ENCODE data around the gene SLC25A21.

Gene SLC25A21

DNA sequence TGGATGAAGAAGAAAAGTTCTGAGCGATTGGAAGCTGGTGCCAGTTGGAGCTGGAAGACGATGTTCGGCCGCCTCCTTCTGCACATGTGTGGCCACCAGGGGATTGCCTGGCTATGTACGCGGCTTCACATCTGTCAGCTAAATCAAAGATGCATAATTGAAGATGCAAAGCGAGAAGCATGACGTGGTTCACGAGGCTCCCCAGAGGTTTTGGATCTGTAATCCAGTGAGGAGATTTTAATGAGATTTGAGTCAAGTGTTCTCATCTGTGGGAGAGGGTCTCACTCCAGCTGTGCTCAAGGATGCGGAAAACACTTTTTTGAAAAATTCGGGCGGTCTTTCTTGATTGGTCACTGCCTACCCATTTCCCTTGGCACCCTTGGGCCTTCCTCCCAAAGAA is 416.2 kb downstream of the SLC25A21 start:
- TF ChIP-seq EZH2 (optimal IDR thresholded peaks at IDR 0.05; ENCODE audit: low read depth, low read length) (no peak), EZH2phosphoT487 (IDR thresholded peaks at IDR 0.05; ENCODE audit: low read length) (no peak), CTCF (IDR thresholded peaks at IDR 0.05; ENCODE audit: low read length) (no peak)
- Histone ChIP-seq H3K36me3 (replicated peaks; ENCODE audit: insufficient read depth, low read length) (no peaks in the 10 kb centered on the region), H3K9me3 (replicated peaks; ENCODE audit: insufficient read depth, low read length) (no peaks in the 10 kb centered on the region), H3K9me2 (replicated peaks; ENCODE audit: insufficient read depth, low read length) (no peaks in the 10 kb centered on the region), H3K79me2 (ENCODE audit: low read length) (no peaks in the 10 kb centered on the region), H2AFZ (ENCODE audit: low read length) (no peak overlapping the region), H3K4me3 (ENCODE audit: low read length) (no peak overlapping the region), H3K27me3 (replicated peaks; ENCODE audit: insufficient read depth, low read length) (no peaks in the 10 kb centered on the region), H3K4me2 (ENCODE audit: low read depth, low read length) (no peak overlapping the region), H3K27ac (ENCODE audit: low read length) (no peak overlapping the region), H3F3A (ENCODE audit: insufficient read depth, low read length) (no peaks in the 10 kb centered on the region), H3K4me1 (ENCODE audit: low read length) (no peaks in the 10 kb centered on the region), H3K9ac (ENCODE audit: low read length) (no peak overlapping the region), H4K20me1 (ENCODE audit: insufficient read depth, low read length) (no peaks in the 10 kb centered on the region)
- no peak for DNase-seq

DNA sequence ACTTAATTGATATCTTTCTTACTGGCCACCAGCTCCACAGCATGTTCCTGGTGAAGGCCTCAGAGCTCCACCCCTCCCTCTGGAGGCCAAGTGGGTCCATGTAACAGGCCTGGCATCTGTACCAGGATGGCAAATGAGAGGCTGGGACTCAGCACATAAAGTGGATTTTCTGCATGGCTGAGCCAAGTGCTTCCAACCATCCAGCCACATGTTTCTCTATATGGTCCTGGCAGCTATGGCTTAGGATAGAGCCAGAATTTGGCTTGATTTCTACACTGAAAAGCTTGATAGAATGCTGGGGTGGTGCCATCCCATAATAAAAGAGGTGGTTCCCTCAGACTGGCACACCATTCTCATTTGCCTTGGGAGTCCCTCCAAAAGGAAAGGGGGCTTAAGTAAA is 416.6 kb downstream of the SLC25A21 start:
- Histone ChIP-seq H3K27ac (ENCODE audit: low read length) (no peak overlapping the region), H2AFZ (ENCODE audit: low read length) (no peak overlapping the region), H3K9me2 (replicated peaks; ENCODE audit: insufficient read depth, low read length) (no peaks in the 10 kb centered on the region), H3K4me3 (ENCODE audit: low read length) (no peak overlapping the region), H3K9ac (ENCODE audit: low read length) (no peak overlapping the region), H3K27me3 (replicated peaks; ENCODE audit: insufficient read depth, low read length) (no peaks in the 10 kb centered on the region), H3K79me2 (ENCODE audit: low read length) (no peaks in the 10 kb centered on the region), H3K9me3 (replicated peaks; ENCODE audit: insufficient read depth, low read length) (no peaks in the 10 kb centered on the region), H3K36me3 (replicated peaks; ENCODE audit: insufficient read depth, low read length) (no peaks in the 10 kb centered on the region), H3K4me1 (ENCODE audit: low read length) (no peaks in the 10 kb centered on the region), H3F3A (ENCODE audit: insufficient read depth, low read length) (no peaks in the 10 kb centered on the region), H3K4me2 (ENCODE audit: low read depth, low read length) (no peak overlapping the region), H4K20me1 (ENCODE audit: insufficient read depth, low read length) (no peaks in the 10 kb centered on the region)
- DNase-seq: no peak
- TF ChIP-seq CTCF (IDR thresholded peaks at IDR 0.05; ENCODE audit: low read length) (no peak), EZH2 (optimal IDR thresholded peaks at IDR 0.05; ENCODE audit: low read depth, low read length) (no peak)

DNA sequence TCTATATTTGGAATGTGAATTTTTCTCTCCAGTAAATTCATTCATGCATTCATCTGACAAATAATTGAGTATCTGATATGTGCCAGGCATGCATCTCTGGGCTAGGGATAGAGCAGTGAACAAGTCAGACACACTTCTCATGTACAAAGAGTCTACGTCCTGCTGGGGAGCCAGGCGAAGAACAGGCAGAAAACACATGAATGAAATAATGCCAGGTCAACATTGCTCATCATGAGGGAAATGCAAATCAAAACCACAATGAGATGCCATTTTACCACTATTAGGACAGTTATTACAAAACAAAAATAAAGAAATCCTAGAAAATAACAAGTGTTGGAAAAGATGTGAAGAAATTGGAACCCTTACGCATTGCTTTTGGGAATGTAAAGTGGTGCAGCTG is 420.5 kb downstream of the SLC25A21 start:
- Histone ChIP-seq H3K79me2 (ENCODE audit: low read length) (no peaks in the 10 kb centered on the region), H3K4me1 (ENCODE audit: low read length) (no peaks in the 10 kb centered on the region), H3K27ac (ENCODE audit: low read length) (no peak overlapping the region), H3K27me3 (replicated peaks; ENCODE audit: insufficient read depth, low read length) (no peaks in the 10 kb centered on the region), H3K4me3 (ENCODE audit: low read length) (no peak overlapping the region), H3F3A (ENCODE audit: insufficient read depth, low read length) (no peaks in the 10 kb centered on the region), H3K9me3 (replicated peaks; ENCODE audit: insufficient read depth, low read length) (no peaks in the 10 kb centered on the region), H3K36me3 (replicated peaks; ENCODE audit: insufficient read depth, low read length) (no peaks in the 10 kb centered on the region), H3K9ac (ENCODE audit: low read length) (no peak overlapping the region), H2AFZ (ENCODE audit: low read length) (no peak overlapping the region), H3K4me2 (ENCODE audit: low read depth, low read length) (no peak overlapping the region), H4K20me1 (ENCODE audit: insufficient read depth, low read length) (no peaks in the 10 kb centered on the region), H3K9me2 (replicated peaks; ENCODE audit: insufficient read depth, low read length) (no peaks in the 10 kb centered on the region)
- no peak for TF ChIP-seq EZH2 (optimal IDR thresholded peaks at IDR 0.05; ENCODE audit: low read depth, low read length)
- no peak for DNase-seq

- Histone ChIP-seq H3F3A (ENCODE audit: insufficient read depth, low read length) (no peaks in the 10 kb centered on the region), H3K27ac (ENCODE audit: low read length) (no peak overlapping the region)
Observed at GRCh38 chr14:36751106-36751505, 421.3 kb downstream of the SLC25A21 start.

More at GRCh38 chr14:36751106-36751505, 421.3 kb downstream of the SLC25A21 start:
- H4K20me1 ChIP-seq (ENCODE audit: insufficient read depth, low read length): no peaks in the 10 kb centered on the region
- DNase-seq: no peak
- H3K36me3 ChIP-seq (replicated peaks; ENCODE audit: insufficient read depth, low read length): no peaks in the 10 kb centered on the region
- H3K4me1 ChIP-seq (ENCODE audit: low read length): no peaks in the 10 kb centered on the region
- H3K9me3 ChIP-seq (replicated peaks; ENCODE audit: insufficient read depth, low read length): no peaks in the 10 kb centered on the region
- no peak overlapping the region for H2AFZ ChIP-seq (ENCODE audit: low read length)
- H3K4me2 ChIP-seq (ENCODE audit: low read depth, low read length): no peak overlapping the region
- H3K4me3 ChIP-seq (ENCODE audit: low read length): no peak overlapping the region
- H3K79me2 ChIP-seq (ENCODE audit: low read length): no peaks in the 10 kb centered on the region
- TF ChIP-seq EZH2phosphoT487 (IDR thresholded peaks at IDR 0.05; ENCODE audit: low read length) (no peak), CTCF (IDR thresholded peaks at IDR 0.05; ENCODE audit: low read length) (no peak), EZH2 (optimal IDR thresholded peaks at IDR 0.05; ENCODE audit: low read depth, low read length) (no peak)
- H3K27me3 ChIP-seq (replicated peaks; ENCODE audit: insufficient read depth, low read length): no peaks in the 10 kb centered on the region
- no peak overlapping the region for H3K9ac ChIP-seq (ENCODE audit: low read length)
- no peaks in the 10 kb centered on the region for H3K9me2 ChIP-seq (replicated peaks; ENCODE audit: insufficient read depth, low read length)

All from MM.1S (cell line).